CD14-positive monocyte (primary cell): ENCODE data around the gene EDIL3. TPM values are rescaled to one million over a fixed set of nuclear protein-coding genes. Genes with fewer than 3 reads are reported as not detected.

Source experiments
- DNase-seq, 3 donors: peaks; one replicate each; pipeline ENCODE4 v3.0.0-alpha.2; 2011 to 2022
- H2AFZ ChIP-seq: 2 replicates; pipeline ENCODE4 v1.6.0; 2012; ENCODE audit warnings: mild to moderate bottlenecking, low read depth, low read length, inconsistent platforms; ENCODE audit not compliant: insufficient read depth, poor library complexity, severe bottlenecking
- H3K27ac ChIP-seq, 2 donors: 1 replicate in 1 of 2; 2 replicates in 1 of 2; pipeline ENCODE4 v1.5.1; 2012 to 2013; ENCODE audit warnings: low read length in 2 of 2, control low read depth in 1 of 2, inconsistent platforms in 1 of 2, low read depth in 1 of 2, mild to moderate bottlenecking in 1 of 2
- H3K27me3 ChIP-seq, 2 donors: one replicate each; pipeline versions ENCODE4 v1.6.0 to v1.6.1; 2011 to 2013; ENCODE audit warnings: low read length in 2 of 2; ENCODE audit not compliant: control insufficient read depth in 2 of 2, insufficient read depth in 2 of 2
- H3K36me3 ChIP-seq, 2 donors: replicated peaks in 1 of 2; 1 replicate in 1 of 2; 2 replicates in 1 of 2; pipeline versions ENCODE4 v1.5.1 to v1.6.1; 2012 to 2013; ENCODE audit warnings: low read length in 2 of 2, control low read depth in 1 of 2, inconsistent platforms in 1 of 2, mild to moderate bottlenecking in 1 of 2; ENCODE audit not compliant: insufficient read depth in 2 of 2, control insufficient read depth in 1 of 2
- H3K4me1 ChIP-seq, 2 donors: 1 replicate in 1 of 2; 2 replicates in 1 of 2; pipeline versions ENCODE4 v1.5.1 to v1.6.1; 2012 to 2013; ENCODE audit warnings: low read length in 2 of 2, control low read depth in 1 of 2, inconsistent platforms in 1 of 2, mild to moderate bottlenecking in 1 of 2, moderate library complexity in 1 of 2; ENCODE audit not compliant: insufficient read depth in 2 of 2, control insufficient read depth in 1 of 2
- H3K4me2 ChIP-seq: replicated peaks from 2 replicates; pipeline ENCODE3; 2012; ENCODE audit warnings: low read length, moderate library complexity, mild to moderate bottlenecking; ENCODE audit not compliant: poor library complexity, severe bottlenecking; ENCODE audit errors: extremely low read depth
- H3K4me3 ChIP-seq, 3 experiments: fragments of 200-600 bp in 1 of 3; sonication (generic) in 1 of 3; replicated peaks in 1 of 3; 1 replicate in 2 of 3; 2 replicates in 1 of 3; pipeline ENCODE4 v1.5.1; 2011 to 2013; ENCODE audit warnings: low read length in 3 of 3, mild to moderate bottlenecking in 3 of 3, control low read depth in 2 of 3, low read depth in 2 of 3, inconsistent platforms in 1 of 3, moderate library complexity in 1 of 3
- H3K79me2 ChIP-seq: 2 replicates; pipeline ENCODE4 v1.6.0; 2012; ENCODE audit warnings: mild to moderate bottlenecking, control low read depth, inconsistent platforms, low read length, moderate library complexity; ENCODE audit not compliant: insufficient read depth
- H3K9ac ChIP-seq: 2 replicates; pipeline ENCODE4 v1.6.0; 2017; ENCODE audit warnings: low read length, mild to moderate bottlenecking; ENCODE audit not compliant: insufficient read depth, poor library complexity, severe bottlenecking
- H3K9me3 ChIP-seq, 2 donors: replicated peaks in 1 of 2; 1 replicate in 1 of 2; 2 replicates in 1 of 2; pipeline versions ENCODE4 v1.5.1 to v1.6.1; 2012 to 2013; ENCODE audit warnings: low read length in 2 of 2, control low read depth in 1 of 2; ENCODE audit not compliant: control insufficient read depth in 1 of 2, insufficient read depth in 1 of 2
- H4K20me1 ChIP-seq: 2 replicates; pipeline ENCODE4 v1.6.0; 2012; ENCODE audit warnings: mild to moderate bottlenecking, low read length, control low read depth, moderate library complexity; ENCODE audit not compliant: insufficient read depth
- H3K27ac Mint-ChIP-seq, 7 donors: one replicate each; pipeline ENCODE4 v1.8.0; 2020; ENCODE audit warnings: mild to moderate bottlenecking in 7 of 7, mixed read lengths in 7 of 7, moderate library complexity in 6 of 7, inconsistent platforms in 2 of 7
- H3K27me3 Mint-ChIP-seq, 3 donors: one replicate each; pipeline ENCODE4 v1.8.0; 2021 to 2022; ENCODE audit warnings: low read depth in 3 of 3, mild to moderate bottlenecking in 3 of 3, mixed read lengths in 3 of 3, moderate library complexity in 3 of 3, inconsistent platforms in 1 of 3
- H3K36me3 Mint-ChIP-seq, 2 donors: one replicate each; pipeline ENCODE4 v1.8.0; 2020; ENCODE audit warnings: mixed read lengths in 2 of 2, inconsistent platforms in 1 of 2, mild to moderate bottlenecking in 1 of 2
- H3K4me1 Mint-ChIP-seq: one replicate; pipeline ENCODE4 v1.8.0; 2020; ENCODE audit warnings: mild to moderate bottlenecking, mixed read lengths
- H3K4me3 Mint-ChIP-seq, 2 donors: one replicate each; pipeline ENCODE4 v1.8.0; 2020; ENCODE audit warnings: mild to moderate bottlenecking in 2 of 2, mixed read lengths in 2 of 2, moderate library complexity in 1 of 2
- H3K9me3 Mint-ChIP-seq, 7 donors: one replicate each; pipeline ENCODE4 v1.8.0; 2020 to 2022; ENCODE audit warnings: mixed read lengths in 7 of 7, mild to moderate bottlenecking in 6 of 7, moderate library complexity in 6 of 7, inconsistent platforms in 2 of 7
- CTCF ChIP-seq: fragments of 200-600 bp; IDR thresholded peaks from one replicate; pipeline ENCODE4 v1.8.0; 2022; ENCODE audit warnings: antibody characterized with exemption, mild to moderate bottlenecking
- WGBS: methylation state at CpG from one replicate; pipeline ENCODE4 v1.1.5; 2013; ENCODE audit warnings: missing lambda C conversion rate; ENCODE audit not compliant: insufficient coverage; 5-methylcytosine and 5-hydroxymethylcytosine counted together
- intact Hi-C, 2 donors: fragments of 100-400 bp; cut with micrococcal nuclease; formaldehyde crosslinking; loops; one replicate each; pipeline versions ENCODE4 v1.15.0 to v1.15.1; 2023
- polyA plus RNA-seq, 3 donors: library from polyadenylated mRNA; depleted of rRNA in 1 of 3; unstranded in 2 of 3; stranded (reverse) in 1 of 3; fragments of 300-500 nt in 2 of 3; fragments of >200 nt in 1 of 3; fragmentation: Illumina TruSeq in 2 of 3; gene quantifications; 1 replicate in 2 of 3; 2 replicates in 1 of 3; pipeline ENCODE4 v1.2.3, GENCODE V29; 2012 to 2021

Gene EDIL3
- polyA plus RNA-seq, 3 donors, result 0.09 TPM; not detected in 2

- Histone ChIP-seq H3K27me3 (peaks cover 54 to 67% of the 10 kb centered on the region in 2 donors), H3K36me3 (no peaks in the 10 kb centered on the region), H3K9me3 (peaks cover 0 to 12% of the 10 kb centered on the region in 2 donors), H3K9ac (no peak overlapping the region), H3K4me2 (no peak overlapping the region), H3K27ac (no peak overlapping the region), H3K4me3 (no peak overlapping the region), H2AFZ (no peak overlapping the region), H3K79me2 (no peaks in the 10 kb centered on the region), H4K20me1 (no peaks in the 10 kb centered on the region), H3K4me1 (peaks cover 6 to 14% of the 10 kb centered on the region in 2 donors)
- Mint-ChIP-seq H3K27me3 (peaks cover 54 to 56% (median 54%) of the 10 kb centered on the region in 3 donors), H3K27ac (no peak overlapping the region), H3K9me3 (peaks cover 0 to 14% (median 9%) of the 10 kb centered on the region in 7 donors), H3K4me3 (peak overlapping the region in 1 of 2 donors; percentile 76), H3K36me3 (peaks cover 0 to 8% of the 10 kb centered on the region in 2 donors), H3K4me1 (peaks cover 25% of the 10 kb centered on the region)
- intact Hi-C loops, result no loop called here
- no peak for DNase-seq
- WGBS, result no CpG with 5 or more reads among the region's 2 CpGs
- no peak for TF ChIP-seq CTCF
Measured at GRCh38 chr5:84385705-84386104, 1.0 kb upstream of the EDIL3 start.

DNA sequence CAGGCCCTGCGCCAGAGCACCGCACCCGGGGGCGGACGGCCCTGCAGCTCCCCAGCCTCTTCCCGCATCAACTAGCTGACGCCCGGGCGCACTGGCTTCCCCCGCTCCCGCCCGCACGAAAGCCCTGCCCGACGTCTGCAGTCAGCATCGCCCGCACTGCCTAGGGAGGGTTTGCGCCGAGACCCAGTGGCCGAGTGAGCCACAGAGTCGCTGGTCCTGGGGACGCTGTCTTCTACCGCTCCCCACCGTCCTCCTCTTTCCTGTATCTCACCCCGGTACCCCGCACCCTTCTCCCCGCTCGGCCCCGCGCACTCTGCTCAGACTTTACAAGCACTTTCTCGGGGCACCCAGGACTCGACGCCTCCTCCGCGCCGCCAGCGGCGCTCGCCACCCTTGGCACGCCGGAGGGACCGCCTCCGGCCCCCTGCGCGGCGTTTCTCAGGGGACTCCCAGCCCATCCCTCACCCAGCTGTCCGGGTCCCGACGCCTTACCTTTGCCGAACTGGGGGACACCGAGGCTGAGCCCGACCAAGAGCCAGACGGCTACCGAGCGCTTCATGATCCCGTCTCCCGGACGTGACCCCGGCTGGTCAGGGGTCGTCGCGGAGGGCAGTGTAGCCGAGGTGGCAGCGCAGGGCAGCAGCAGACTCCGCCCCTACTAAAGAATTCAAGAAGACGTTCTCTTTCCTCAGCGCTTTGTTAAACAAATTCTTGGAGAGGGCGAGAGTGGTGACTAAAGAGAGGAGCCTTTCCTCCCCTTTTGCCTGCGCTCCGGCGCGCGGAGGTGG is 670 bp downstream of the EDIL3 start:
- Histone ChIP-seq H3K9ac (no peak overlapping the region), H2AFZ (no peak overlapping the region)
- intact Hi-C loops, result no loop called here

More for the DNA sequence above, 670 bp downstream of the EDIL3 start:
- Mint-ChIP-seq H3K4me1 (peaks cover 25% of the 10 kb centered on the region), H3K27me3 (peaks cover 54 to 60% (median 55%) of the 10 kb centered on the region in 3 donors), H3K4me3 (peak overlapping the region; percentile 68 to 94), H3K9me3 (peaks cover 0 to 14% (median 9%) of the 10 kb centered on the region in 7 donors), H3K36me3 (peaks cover 0 to 8% of the 10 kb centered on the region in 2 donors), H3K27ac (no peak overlapping the region)
- DNase-seq, result no peak
- H3K4me3 ChIP-seq, result peak overlapping the region in 1 of 3 experiments; percentile 9
- peaks cover 6 to 14% of the 10 kb centered on the region in 2 donors for H3K4me1 ChIP-seq
- TF ChIP-seq CTCF, result no peak
- H3K9me3 ChIP-seq, result peaks cover 0 to 12% of the 10 kb centered on the region in 2 donors
- H3K27ac ChIP-seq, result no peak overlapping the region
- H3K79me2 ChIP-seq, result no peaks in the 10 kb centered on the region
- no peaks in the 10 kb centered on the region for H3K36me3 ChIP-seq
- WGBS, result under 1% methylated on average over 67 of the region's 73 CpGs
- peak overlapping the region; percentile 27 for H3K4me2 ChIP-seq
- no peaks in the 10 kb centered on the region for H4K20me1 ChIP-seq
- H3K27me3 ChIP-seq, result peaks cover 57 to 78% of the 10 kb centered on the region in 2 donors
